GM06990 (cell line): ENCODE data around the gene TBXAS1.
"Not testable (repeated sequence)": the region's sequence is repeated elsewhere in the genome, so short reads cannot be mapped to it uniquely, and the experiment has no call there.

Source experiments
- DNase-seq: peaks from one replicate; pipeline ENCODE4 v3.0.0-alpha.2; 2011; ENCODE audit not compliant: insufficient read length; ENCODE audit errors: extremely low read depth
- H3K27me3 ChIP-seq: replicated peaks from 2 replicates; pipeline ENCODE4 v1.6.0; 2011; ENCODE audit warnings: low read length; ENCODE audit not compliant: control insufficient read depth, insufficient read depth
- H3K36me3 ChIP-seq: 2 replicates; pipeline ENCODE4 v1.5.1; 2011; ENCODE audit warnings: low read length; ENCODE audit not compliant: control insufficient read depth, insufficient read depth
- H3K4me3 ChIP-seq: replicated peaks from 2 replicates; pipeline ENCODE4 v1.5.1; 2011; ENCODE audit warnings: low read depth, mild to moderate bottlenecking, control low read depth, low read length
- TF ChIP-seq, protein P1 (sequence below): IDR thresholded peaks from 2 replicates; pipeline ENCODE4 v1.5.1; 2011; ENCODE audit warnings: low read length, control low read depth, mild to moderate bottlenecking, inconsistent platforms; ENCODE audit not compliant: insufficient read depth, poor library complexity, severe bottlenecking

The TBXAS1 gene

GRCh38 chr7:139899328-139899955 is 70.4 kb downstream of the TBXAS1 start:
- H3K36me3 ChIP-seq: no peaks in the 10 kb centered on the region
- TF ChIP-seq, protein P1, sequence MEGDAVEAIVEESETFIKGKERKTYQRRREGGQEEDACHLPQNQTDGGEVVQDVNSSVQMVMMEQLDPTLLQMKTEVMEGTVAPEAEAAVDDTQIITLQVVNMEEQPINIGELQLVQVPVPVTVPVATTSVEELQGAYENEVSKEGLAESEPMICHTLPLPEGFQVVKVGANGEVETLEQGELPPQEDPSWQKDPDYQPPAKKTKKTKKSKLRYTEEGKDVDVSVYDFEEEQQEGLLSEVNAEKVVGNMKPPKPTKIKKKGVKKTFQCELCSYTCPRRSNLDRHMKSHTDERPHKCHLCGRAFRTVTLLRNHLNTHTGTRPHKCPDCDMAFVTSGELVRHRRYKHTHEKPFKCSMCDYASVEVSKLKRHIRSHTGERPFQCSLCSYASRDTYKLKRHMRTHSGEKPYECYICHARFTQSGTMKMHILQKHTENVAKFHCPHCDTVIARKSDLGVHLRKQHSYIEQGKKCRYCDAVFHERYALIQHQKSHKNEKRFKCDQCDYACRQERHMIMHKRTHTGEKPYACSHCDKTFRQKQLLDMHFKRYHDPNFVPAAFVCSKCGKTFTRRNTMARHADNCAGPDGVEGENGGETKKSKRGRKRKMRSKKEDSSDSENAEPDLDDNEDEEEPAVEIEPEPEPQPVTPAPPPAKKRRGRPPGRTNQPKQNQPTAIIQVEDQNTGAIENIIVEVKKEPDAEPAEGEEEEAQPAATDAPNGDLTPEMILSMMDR: no peak
- peak; percentile 65 for DNase-seq
- no peaks in the 10 kb centered on the region for H3K27me3 ChIP-seq
- H3K4me3 ChIP-seq: no peak overlapping the region

GRCh38 chr7:139900326-139900725 is 71.3 kb downstream of the TBXAS1 start:
- H3K27me3 ChIP-seq: no peaks in the 10 kb centered on the region
- H3K36me3 ChIP-seq: no peaks in the 10 kb centered on the region
- TF ChIP-seq, protein P1: no peak
- DNase-seq: no peak
- no peak overlapping the region for H3K4me3 ChIP-seq

GRCh38 chr7:139901056-139901795 is 72.2 kb downstream of the TBXAS1 start:
- Histone ChIP-seq H3K27me3 (no peaks in the 10 kb centered on the region), H3K36me3 (no peaks in the 10 kb centered on the region), H3K4me3 (no peak overlapping the region)
- TF ChIP-seq, protein P1: no peak
- DNase-seq: no peak

GRCh38 chr7:139901901-139902300 is 72.8 kb downstream of the TBXAS1 start:
- TF ChIP-seq, protein P1: no peak
- no peak for DNase-seq
- no peaks in the 10 kb centered on the region for H3K36me3 ChIP-seq
- no peak overlapping the region for H3K4me3 ChIP-seq
- H3K27me3 ChIP-seq: no peaks in the 10 kb centered on the region

- no peak for DNase-seq
- H3K4me3 ChIP-seq: no peak overlapping the region
- no peaks in the 10 kb centered on the region for H3K36me3 ChIP-seq
- H3K27me3 ChIP-seq: no peaks in the 10 kb centered on the region
- TF ChIP-seq, protein P1: no peak
These were observed 73.5 kb downstream of the TBXAS1 start for GRCh38 chr7:139902436-139903102.

GRCh38 chr7:139903103-139903477 is 74.0 kb downstream of the TBXAS1 start:
- H3K36me3 ChIP-seq, H3K4me3 ChIP-seq, H3K27me3 ChIP-seq, DNase-seq: not testable (repeated sequence)
